Muscle layer of colon (tissue), 2 donors: ENCODE results near the gene CD101.

ENCODE experiments used
- H3K27ac ChIP-seq: one replicate; pipeline ENCODE4 v1.7.0; 2013; ENCODE audit warnings: low read depth, mild to moderate bottlenecking, low read length, moderate library complexity
- H3K27me3 ChIP-seq, 2 donors: one replicate each; pipeline ENCODE4 v1.7.0; 2013; ENCODE audit warnings: low read length in 2 of 2, mild to moderate bottlenecking in 2 of 2; ENCODE audit not compliant: insufficient read depth in 2 of 2, control insufficient read depth in 1 of 2
- H3K36me3 ChIP-seq: one replicate; pipeline ENCODE4 v1.7.0; 2013; ENCODE audit warnings: mild to moderate bottlenecking, low read length; ENCODE audit not compliant: insufficient read depth
- H3K4me1 ChIP-seq: one replicate; pipeline ENCODE4 v1.7.0; 2013; ENCODE audit warnings: mild to moderate bottlenecking, low read length; ENCODE audit not compliant: insufficient read depth
- H3K4me3 ChIP-seq, 2 donors: one replicate each; pipeline ENCODE4 v1.7.0; 2013; ENCODE audit warnings: low read length in 2 of 2, low read depth in 1 of 2, mild to moderate bottlenecking in 1 of 2, moderate library complexity in 1 of 2
- H3K9ac ChIP-seq: one replicate; pipeline ENCODE4 v1.7.0; 2013; ENCODE audit warnings: low read length
- H3K9me3 ChIP-seq: one replicate; pipeline ENCODE4 v1.7.0; 2013; ENCODE audit warnings: mild to moderate bottlenecking, low read length
- donor health status: abdominal sarcoma.
- donor health status: Adenocarcinoma of cecum.

CD101 gene

DNA sequence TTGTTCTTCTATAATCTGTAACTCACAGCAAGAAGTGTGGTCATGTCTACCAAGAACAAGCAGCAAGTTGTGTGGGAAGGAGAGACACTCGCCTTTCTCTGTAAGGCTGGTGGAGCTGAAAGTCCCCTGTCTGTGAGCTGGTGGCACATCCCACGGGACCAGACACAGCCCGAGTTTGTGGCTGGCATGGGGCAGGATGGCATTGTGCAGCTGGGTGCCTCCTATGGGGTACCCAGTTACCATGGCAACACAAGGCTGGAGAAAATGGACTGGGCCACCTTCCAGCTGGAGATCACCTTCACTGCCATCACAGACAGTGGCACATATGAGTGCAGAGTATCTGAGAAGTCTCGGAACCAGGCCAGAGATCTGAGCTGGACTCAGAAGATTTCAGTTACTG is 15.5 kb downstream of the CD101 start:
- Histone ChIP-seq H3K27ac (no peak overlapping the region), H3K4me3 (no peak overlapping the region), H3K9ac (no peak overlapping the region)

DNA sequence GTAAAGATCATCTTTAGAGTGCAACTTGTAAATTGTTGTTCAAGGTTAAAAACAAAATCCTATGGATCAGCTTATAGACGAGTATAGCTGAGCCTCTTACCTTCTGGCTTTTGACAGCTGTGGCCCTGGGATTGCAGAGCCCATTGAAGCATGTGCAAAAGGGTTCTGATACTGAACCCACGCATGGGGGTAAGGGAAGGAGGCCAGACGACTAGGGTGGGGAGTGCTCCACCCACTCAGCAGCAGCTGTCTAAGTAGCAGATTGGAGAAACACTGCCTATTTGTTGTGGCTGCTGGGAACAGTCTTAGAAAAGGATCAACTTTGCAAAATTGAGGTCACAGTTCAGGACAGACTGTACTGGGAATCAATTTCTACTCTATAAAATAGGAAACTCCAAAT is 16.1 kb downstream of the CD101 start:
- Histone ChIP-seq H3K4me1 (no peaks in the 10 kb centered on the region), H3K27me3 (no peaks in the 10 kb centered on the region), H3K9me3 (no peaks in the 10 kb centered on the region)

More for the DNA sequence above, 15.5 kb downstream of the CD101 start:
- Histone ChIP-seq H3K27me3 (no peaks in the 10 kb centered on the region), H3K9me3 (no peaks in the 10 kb centered on the region), H3K4me1 (no peaks in the 10 kb centered on the region), H3K36me3 (no peaks in the 10 kb centered on the region)

DNA sequence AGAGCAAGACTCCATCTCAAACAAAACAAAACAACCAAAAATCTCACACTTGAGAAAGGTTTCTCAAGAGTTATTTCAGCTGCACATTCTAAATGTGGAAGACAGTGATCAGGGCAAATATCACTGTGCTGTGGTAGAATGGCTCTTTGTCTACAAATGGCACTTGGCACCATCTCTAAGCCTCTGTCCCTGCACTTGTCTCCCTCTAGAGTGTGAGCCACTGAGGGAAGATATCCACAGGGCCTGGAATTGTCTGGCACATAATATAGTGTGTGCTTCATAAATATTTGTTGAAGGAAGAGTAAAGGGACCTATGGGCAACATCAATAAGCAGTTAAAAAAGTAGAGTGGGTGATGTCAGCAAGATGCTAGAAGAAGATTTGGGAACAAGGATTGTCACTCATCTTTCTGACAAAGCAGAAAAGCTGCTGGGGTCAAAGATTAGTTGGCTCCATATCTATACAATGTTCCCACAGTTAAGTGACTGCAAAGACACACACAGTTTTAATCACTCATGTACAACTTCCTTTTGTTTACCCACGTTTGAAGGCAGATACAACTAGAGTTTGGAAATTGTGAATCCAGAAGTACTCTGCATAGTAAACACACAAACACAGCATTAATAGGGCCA is 19.1 kb downstream of the CD101 start:
- H3K36me3 ChIP-seq, result no peaks in the 10 kb centered on the region
- no peak overlapping the region for H3K4me3 ChIP-seq
- H3K27me3 ChIP-seq, result no peaks in the 10 kb centered on the region
- no peak overlapping the region for H3K9ac ChIP-seq
- H3K4me1 ChIP-seq, result no peaks in the 10 kb centered on the region
- no peaks in the 10 kb centered on the region for H3K9me3 ChIP-seq
- no peak overlapping the region for H3K27ac ChIP-seq

More for the DNA sequence above, 16.1 kb downstream of the CD101 start:
- Histone ChIP-seq H3K27ac (no peak overlapping the region), H3K9ac (no peak overlapping the region), H3K4me3 (no peak overlapping the region), H3K36me3 (no peaks in the 10 kb centered on the region)

DNA sequence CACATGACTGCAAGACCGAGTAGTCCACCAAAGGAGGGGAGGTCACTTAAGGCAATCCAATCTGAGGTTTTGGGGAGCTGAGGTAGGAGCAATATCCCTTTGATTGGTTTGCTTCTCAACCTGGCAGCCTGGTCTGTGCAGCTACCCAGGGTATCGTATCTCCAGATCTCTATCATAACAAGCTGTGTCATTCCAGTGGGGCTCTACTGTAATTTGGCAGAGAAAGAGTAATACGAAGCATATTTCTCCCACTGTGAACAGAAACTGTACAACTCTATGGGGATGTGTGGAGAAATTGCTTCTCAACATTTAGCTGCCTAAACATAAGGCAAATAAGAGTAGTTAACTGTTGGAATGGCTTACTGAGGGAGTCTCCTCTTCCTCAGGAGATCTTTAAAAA is 20.6 kb downstream of the CD101 start:
- H3K27me3 ChIP-seq, result no peaks in the 10 kb centered on the region
- no peaks in the 10 kb centered on the region for H3K9me3 ChIP-seq
- no peak overlapping the region for H3K27ac ChIP-seq
- no peak overlapping the region for H3K9ac ChIP-seq
- H3K4me1 ChIP-seq, result no peaks in the 10 kb centered on the region
- no peak overlapping the region for H3K4me3 ChIP-seq
- H3K36me3 ChIP-seq, result no peaks in the 10 kb centered on the region

DNA sequence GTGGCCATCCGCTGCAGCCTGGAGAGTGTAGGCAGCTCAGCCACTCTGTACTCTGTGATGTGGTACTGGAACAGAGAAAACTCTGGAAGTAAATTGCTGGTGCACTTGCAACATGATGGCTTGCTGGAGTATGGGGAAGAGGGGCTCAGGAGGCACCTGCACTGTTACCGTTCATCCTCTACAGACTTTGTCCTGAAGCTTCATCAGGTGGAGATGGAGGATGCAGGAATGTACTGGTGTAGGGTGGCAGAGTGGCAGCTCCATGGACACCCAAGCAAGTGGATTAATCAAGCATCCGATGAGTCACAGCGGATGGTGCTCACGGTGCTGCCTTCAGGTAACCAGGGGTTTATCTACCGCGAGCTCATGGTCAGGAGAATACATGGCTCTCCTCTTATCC is 24.0 kb downstream of the CD101 start:
- Histone ChIP-seq H3K4me3 (no peak overlapping the region), H3K27me3 (no peaks in the 10 kb centered on the region), H3K9ac (no peak overlapping the region), H3K27ac (no peak overlapping the region), H3K9me3 (no peaks in the 10 kb centered on the region), H3K4me1 (no peaks in the 10 kb centered on the region), H3K36me3 (no peaks in the 10 kb centered on the region)

DNA sequence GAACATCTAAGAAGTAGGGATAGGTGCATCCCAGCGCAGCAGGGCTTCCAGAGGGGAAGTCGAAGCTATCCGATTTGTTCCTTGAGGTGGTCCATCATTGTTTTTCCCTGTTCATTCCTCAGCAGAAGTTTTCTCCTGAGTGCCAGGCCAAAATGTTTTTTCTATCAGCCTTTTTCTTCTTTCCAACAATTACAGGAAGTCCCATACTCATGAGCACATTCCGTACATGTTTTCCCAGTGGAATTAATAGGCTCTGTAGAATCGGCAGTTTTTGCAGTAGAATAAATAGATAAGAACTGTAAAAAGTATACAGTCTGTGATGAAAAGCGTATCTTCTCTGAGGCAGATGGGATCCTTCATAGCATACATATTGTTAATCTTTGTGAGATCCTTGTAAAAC is 24.8 kb downstream of the CD101 start:
- no peaks in the 10 kb centered on the region for H3K27me3 ChIP-seq
- H3K27ac ChIP-seq, result no peak overlapping the region
- no peaks in the 10 kb centered on the region for H3K4me1 ChIP-seq
- H3K4me3 ChIP-seq, result no peak overlapping the region
- no peaks in the 10 kb centered on the region for H3K9me3 ChIP-seq
- no peaks in the 10 kb centered on the region for H3K36me3 ChIP-seq
- H3K9ac ChIP-seq, result no peak overlapping the region

DNA sequence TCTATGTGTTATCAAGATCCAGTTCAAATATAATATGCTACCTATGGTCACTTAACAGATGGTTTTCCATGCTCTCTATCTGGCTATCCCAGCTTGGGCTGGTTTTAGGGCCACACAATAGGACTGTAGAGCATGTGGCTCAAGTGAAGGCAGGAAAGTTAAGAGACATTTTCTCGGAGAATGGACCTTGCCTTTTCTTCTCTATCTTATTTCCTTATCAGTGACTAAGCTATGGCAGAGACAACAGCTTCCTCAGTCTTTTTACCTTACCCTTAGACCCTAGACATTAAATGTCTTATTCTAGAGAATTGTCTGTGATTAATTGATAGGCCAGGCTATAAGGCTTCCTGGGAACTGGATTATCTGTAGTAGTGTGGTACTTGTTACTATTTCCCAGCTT is 28.1 kb downstream of the CD101 start:
- H3K9ac ChIP-seq, result no peak overlapping the region
- no peaks in the 10 kb centered on the region for H3K27me3 ChIP-seq
- H3K9me3 ChIP-seq, result no peaks in the 10 kb centered on the region
- H3K4me1 ChIP-seq, result no peaks in the 10 kb centered on the region
- H3K27ac ChIP-seq, result no peak overlapping the region
- H3K36me3 ChIP-seq, result no peaks in the 10 kb centered on the region
- no peak overlapping the region for H3K4me3 ChIP-seq

DNA sequence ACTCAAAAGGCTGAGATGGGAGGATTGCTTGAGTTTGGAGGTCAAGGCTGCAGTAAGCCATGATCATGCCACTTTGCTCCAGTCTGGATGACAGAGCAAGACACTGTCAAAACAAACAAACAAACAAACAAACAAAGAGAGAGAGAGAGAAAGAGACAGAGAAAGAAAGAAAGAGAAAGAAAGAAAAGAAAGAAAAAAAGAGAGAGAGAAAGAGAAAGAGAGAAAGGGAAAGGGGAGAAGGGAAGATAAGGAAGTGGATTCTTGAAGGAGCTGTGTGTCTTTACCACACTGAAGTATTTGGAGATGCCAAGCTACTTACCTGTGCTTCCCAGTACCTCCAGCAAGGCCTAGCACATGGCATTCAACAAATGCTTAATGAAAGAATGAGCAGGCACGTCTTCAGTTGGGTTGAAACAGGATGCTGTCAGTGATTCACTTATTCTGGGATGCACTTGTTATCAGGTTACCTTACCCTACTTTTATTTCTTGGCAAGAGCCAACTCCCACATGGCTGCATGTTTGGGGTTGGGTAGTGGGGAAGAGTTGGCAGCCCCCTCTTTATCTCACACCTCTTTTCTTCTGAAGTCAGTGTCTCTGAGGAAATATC is 28.8 kb downstream of the CD101 start:
- Histone ChIP-seq H3K9me3 (no peaks in the 10 kb centered on the region), H3K36me3 (no peaks in the 10 kb centered on the region), H3K4me1 (no peaks in the 10 kb centered on the region), H3K27ac (no peak overlapping the region), H3K4me3 (no peak overlapping the region), H3K27me3 (no peaks in the 10 kb centered on the region), H3K9ac (no peak overlapping the region)

DNA sequence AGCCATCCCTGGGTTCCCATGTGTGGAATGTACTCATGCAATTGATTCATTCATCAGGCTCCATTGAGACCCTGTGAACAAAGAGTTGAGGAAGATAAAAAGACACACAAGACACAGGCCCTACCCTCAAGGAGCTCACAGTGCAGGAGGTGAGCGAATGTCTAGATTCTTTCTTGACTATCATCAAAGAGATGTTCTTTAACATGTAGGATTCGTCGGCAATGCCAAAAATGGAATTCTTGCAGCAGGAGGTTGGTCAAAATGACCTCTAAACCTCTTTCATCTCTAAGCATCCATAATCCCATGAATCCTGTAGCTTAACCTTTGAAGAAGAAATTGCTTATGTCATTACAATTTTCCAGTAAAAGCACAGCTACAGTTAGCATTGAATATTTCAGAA is 30.7 kb downstream of the CD101 start:
- Histone ChIP-seq H3K27ac (no peak overlapping the region), H3K4me3 (no peak overlapping the region), H3K27me3 (no peaks in the 10 kb centered on the region), H3K36me3 (no peaks in the 10 kb centered on the region), H3K9me3 (no peaks in the 10 kb centered on the region), H3K4me1 (no peaks in the 10 kb centered on the region), H3K9ac (no peak overlapping the region)

DNA sequence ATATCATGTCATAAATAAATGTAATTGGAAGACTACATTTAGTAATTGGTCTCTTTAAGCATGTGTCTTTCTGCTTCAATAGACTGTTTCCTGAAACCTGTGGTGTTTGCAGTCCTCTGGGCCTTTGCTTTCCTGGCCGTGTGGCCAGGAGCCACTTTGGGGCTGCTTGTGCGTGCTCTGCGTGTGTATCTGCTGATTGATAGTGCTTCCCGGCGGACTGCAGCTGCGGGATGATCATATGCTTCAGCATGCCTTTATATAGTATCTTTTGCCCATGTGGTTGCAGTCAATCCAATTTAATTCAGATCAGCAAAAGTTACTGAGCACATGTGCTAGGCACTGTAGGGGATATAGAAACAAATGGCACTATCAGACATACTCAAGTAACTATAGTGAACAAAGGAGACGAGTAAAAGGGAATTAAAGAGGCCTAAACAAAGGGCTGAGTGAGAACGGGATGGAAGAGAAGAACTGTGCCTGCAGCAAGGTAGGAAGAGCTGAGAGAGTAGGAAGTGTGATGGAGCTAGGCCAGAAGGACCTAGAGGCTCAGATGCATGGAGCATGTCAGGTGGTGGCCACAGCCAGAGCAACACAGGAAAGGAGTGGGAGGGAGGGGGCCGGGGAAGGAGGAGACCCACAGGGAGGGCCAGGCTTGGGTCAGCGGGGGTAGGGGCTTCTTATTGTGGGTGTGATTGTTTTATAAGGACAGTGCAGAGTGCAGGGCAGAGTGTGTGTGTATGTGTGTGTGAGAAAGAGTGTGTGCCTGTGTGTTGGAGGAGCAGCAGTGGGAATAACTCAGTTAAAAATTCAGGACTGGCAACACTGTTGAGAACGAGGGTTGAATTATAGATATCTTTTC is 31.4 kb downstream of the CD101 start:
- Histone ChIP-seq H3K27me3 (no peaks in the 10 kb centered on the region), H3K36me3 (no peaks in the 10 kb centered on the region), H3K4me1 (no peaks in the 10 kb centered on the region), H3K9me3 (no peaks in the 10 kb centered on the region), H3K9ac (no peak overlapping the region), H3K4me3 (no peak overlapping the region), H3K27ac (no peak overlapping the region)

DNA sequence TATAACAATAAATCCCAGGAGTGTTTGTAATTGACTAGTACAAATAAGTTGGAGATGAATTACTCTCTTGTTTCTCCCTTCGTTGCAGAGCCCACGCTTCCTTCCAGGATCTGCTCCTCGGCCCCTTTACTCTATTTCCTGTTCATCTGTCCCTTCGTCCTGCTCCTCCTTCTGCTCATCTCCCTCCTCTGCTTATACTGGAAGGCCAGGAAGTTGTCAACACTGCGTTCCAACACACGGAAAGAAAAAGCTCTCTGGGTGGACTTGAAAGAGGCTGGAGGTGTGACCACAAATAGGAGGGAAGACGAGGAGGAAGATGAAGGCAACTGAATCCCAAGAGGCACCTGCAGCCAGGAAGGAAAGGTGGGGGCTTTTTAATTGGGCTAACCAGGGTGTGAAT is 32.2 kb downstream of the CD101 start:
- no peak overlapping the region for H3K27ac ChIP-seq
- no peak overlapping the region for H3K9ac ChIP-seq
- no peak overlapping the region for H3K4me3 ChIP-seq
- H3K36me3 ChIP-seq, result no peaks in the 10 kb centered on the region
- no peaks in the 10 kb centered on the region for H3K27me3 ChIP-seq
- no peaks in the 10 kb centered on the region for H3K4me1 ChIP-seq
- H3K9me3 ChIP-seq, result no peaks in the 10 kb centered on the region
